ENCODE results near the gene EFNA5. TPM values are rescaled to one million over a fixed set of nuclear protein-coding genes. Genes with fewer than 3 reads are reported as not detected.

The EFNA5 gene
- total and polyA plus RNA-seq, 10 of the 15 experiments (the other 5 are each of a cell fraction or from before 2014, with no cell fraction given) = 0.19 to 12.6 (median 3.9) TPM

- TF ChIP-seq ZBTB33 (IDR thresholded peaks at IDR 0.05) = no peak
- TF ChIP-seq LARP7 (IDR thresholded peaks at IDR 0.05) = no peak
- no peak for TF ChIP-seq NR2F1 (conservative IDR thresholded peaks at IDR 0.05)
- no peak for TF ChIP-seq ZNF207 (IDR thresholded peaks at IDR 0.05; ENCODE audit: borderline replicate concordance)
Observed at GRCh38 chr5:107538805-107539445, 131.8 kb downstream of the EFNA5 start (continued).

- Histone ChIP-seq H3K4me2 (ENCODE audit: control insufficient read depth, insufficient read depth) (no peak overlapping the region), H3K9me3 (replicated peaks; ENCODE audit: control insufficient read depth, insufficient read depth, low read length) (no peaks in the 10 kb centered on the region), H4K20me1 (ENCODE audit: control insufficient read depth, insufficient read depth) (no peaks in the 10 kb centered on the region), H3K9ac (ENCODE audit: control insufficient read depth, insufficient read depth, low read length) (no peak overlapping the region), H3K79me2 (ENCODE audit: control insufficient read depth, insufficient read depth, low read length) (peaks cover 14% of the 10 kb centered on the region), H3K27ac (ENCODE audit: control insufficient read depth, insufficient read depth) (no peak overlapping the region), H3K4me1 (ENCODE audit: control insufficient read depth, insufficient read depth, low read length) (peaks cover 3% of the 10 kb centered on the region; the same call in 1 of the 2 replicates), H2AFZ (ENCODE audit: control insufficient read depth, low read depth, low read length) (no peak overlapping the region), H3K27me3 (replicated peaks in 1 of 2; ENCODE audit: control insufficient read depth in 2 of 2, insufficient read depth in 2 of 2, low read length in 1 of 2) (no peaks in the 10 kb centered on the region), H3K4me3 (no peak overlapping the region), H3K36me3 (ENCODE audit: control insufficient read depth in 2 of 2, insufficient read depth in 2 of 2, low read length in 1 of 2) (no peaks in the 10 kb centered on the region)
- CTCF ChIA-PET = interaction anchor here (1.0 to 3.6 kb wide), 5 partner anchors 10 to 137 kb away, joined by 3 to 34 read pairs (median 4); no protein-coding TSS in a partner anchor
- SMC1A ChIA-PET (ENCODE audit: uncharacterized antibody, unreplicated experiment) = interaction anchor here (0.8 to 4.1 kb wide), 18 partner anchors 10 to 173 kb away, joined by 3 to 27 read pairs (median 4); no protein-coding TSS in a partner anchor
- TF ChIP-seq RB1 (IDR thresholded peaks at IDR 0.05; ENCODE audit: borderline replicate concordance) = no peak
- no peak for TF ChIP-seq IKZF2 (IDR thresholded peaks at IDR 0.05)
- TF ChIP-seq EZH2 (IDR thresholded peaks at IDR 0.05; ENCODE audit: borderline replicate concordance, control insufficient read depth, low read depth, low read length) = no peak
- TF ChIP-seq NFYB (IDR thresholded peaks at IDR 0.05; ENCODE audit: insufficient read depth, low read depth, low read length) = no peak
- no peak for TF ChIP-seq RBBP5 (conservative IDR thresholded peaks at IDR 0.05)
- no peak for TF ChIP-seq KDM1A (IDR thresholded peaks at IDR 0.05; ENCODE audit: borderline replicate concordance)
- no peak for ATAC-seq
- in situ Hi-C loops (cut with MboI) = no loop called here
- POLR2A ChIA-PET = interaction anchor here (0.7 kb wide), 1 partner anchor 20 kb away, joined by 3 read pairs; no protein-coding TSS in a partner anchor
- no peak for DNase-seq (ENCODE audit: low read depth, low spot score)
- RAD21 ChIA-PET (ENCODE audit: unreplicated experiment) = interaction anchor here (1.1 to 4.8 kb wide), 5 partner anchors 10 to 136 kb away, joined by 3 to 40 read pairs (median 6); no protein-coding TSS in a partner anchor
- BruUV-seq (replicated peaks) = no TSS peak
- intact Hi-C loops (cut with micrococcal nuclease; ENCODE audit: unreplicated experiment) = no loop called here
- FAIRE-seq = no peak
Observed at GRCh38 chr5:107538331-107538730, 132.4 kb downstream of the EFNA5 start.
